Measurements from ENCODE around the gene FGD5. TPM values are rescaled to one million over a fixed set of nuclear protein-coding genes. Genes with fewer than 3 reads are reported as not detected.

FGD5 gene
- total and polyA plus RNA-seq, 8 donors = 25.4 to 49.4 (median 41.7) TPM

DNA sequence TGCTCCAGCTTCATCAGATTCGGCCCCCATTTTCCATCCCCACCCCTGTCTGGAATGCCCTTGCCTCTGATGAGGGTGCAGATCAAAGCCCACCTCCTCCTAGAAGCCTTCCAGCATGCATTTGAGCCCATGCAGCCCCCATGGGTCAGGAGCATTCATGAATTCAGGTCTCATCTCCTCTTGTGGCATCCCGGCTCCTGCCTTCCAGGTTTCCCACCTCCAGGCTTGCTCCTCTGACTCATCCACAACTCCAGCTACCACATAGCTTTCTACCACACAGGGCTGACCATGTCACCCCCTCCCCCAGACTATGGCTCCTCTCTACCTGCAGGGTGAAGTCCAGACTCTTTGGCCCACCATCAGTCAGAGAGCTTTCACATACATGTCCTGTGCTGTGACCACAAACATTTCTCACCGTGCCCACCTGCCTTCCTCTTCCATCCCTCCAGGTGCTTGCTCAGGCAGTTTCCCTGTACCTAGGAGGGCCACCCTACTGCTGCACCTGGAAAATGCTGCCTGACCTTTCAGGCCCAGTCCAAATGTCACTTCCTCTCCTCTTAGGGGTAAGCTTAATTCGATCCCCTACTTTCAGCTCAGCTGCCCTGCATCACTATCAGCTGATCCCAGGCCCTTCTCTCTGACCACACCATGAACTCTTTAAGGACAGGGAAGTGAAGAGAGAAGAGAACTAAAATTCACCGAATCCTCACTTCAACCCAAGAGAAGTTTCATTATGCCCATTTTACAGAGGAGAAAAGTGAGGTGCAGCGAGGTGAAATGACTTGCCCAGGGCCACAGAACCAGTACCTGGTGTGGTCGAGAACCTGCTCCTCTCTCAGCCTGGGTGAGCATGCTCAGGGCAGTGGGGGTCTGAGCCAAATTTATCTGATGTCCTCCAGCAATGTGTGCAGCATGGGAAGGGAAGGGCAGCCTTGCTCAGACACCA is 13.7 kb upstream of the FGD5 start:
- H3K4me1 ChIP-seq = peaks cover 0 to 36% of the 10 kb centered on the region in 2 donors
- DNase-seq (no peak), ATAC-seq (no peak)
- H3K27me3 ChIP-seq = peaks cover 4 to 39% of the 10 kb centered on the region in 2 donors
- intact Hi-C loops (cut with DNase I) = no loop called here
- TF ChIP-seq CTCF (IDR thresholded peaks at IDR 0.05) = no peak
- H3K27ac ChIP-seq = peak overlapping the region; percentile 19 to 83
- no peaks in the 10 kb centered on the region for H3K9me3 ChIP-seq
- H3K36me3 ChIP-seq = no peaks in the 10 kb centered on the region
- no peak overlapping the region for H3K4me3 ChIP-seq

- H3K27ac ChIP-seq = peak overlapping the region in 1 of 2 donors; percentile 83
- ATAC-seq (no peak), DNase-seq (no peak)
- H3K36me3 ChIP-seq = no peaks in the 10 kb centered on the region
- intact Hi-C loops (cut with DNase I) = no loop called here
- H3K4me3 ChIP-seq = no peak overlapping the region
- peaks cover 0 to 38% of the 10 kb centered on the region in 2 donors for H3K4me1 ChIP-seq
- no peaks in the 10 kb centered on the region for H3K9me3 ChIP-seq
- no peak for TF ChIP-seq CTCF (IDR thresholded peaks at IDR 0.05)
- H3K27me3 ChIP-seq = peaks cover 4 to 46% of the 10 kb centered on the region in 2 donors
Measured at GRCh38 chr3:14805961-14806537, 12.7 kb upstream of the FGD5 start.

GRCh38 chr3:14806641-14807263 is 12.0 kb upstream of the FGD5 start:
- intact Hi-C loops (cut with DNase I) = no loop called here
- Histone ChIP-seq H3K27me3 (peaks cover 4 to 53% of the 10 kb centered on the region in 2 donors), H3K27ac (peak overlapping the region in 1 of 2 donors; percentile 35), H3K4me1 (peaks cover 0 to 38% of the 10 kb centered on the region in 2 donors), H3K4me3 (no peak overlapping the region), H3K36me3 (no peaks in the 10 kb centered on the region), H3K9me3 (no peaks in the 10 kb centered on the region)
- no peak for TF ChIP-seq CTCF (IDR thresholded peaks at IDR 0.05)
- ATAC-seq (peak; percentile 22), DNase-seq (no peak)

DNA sequence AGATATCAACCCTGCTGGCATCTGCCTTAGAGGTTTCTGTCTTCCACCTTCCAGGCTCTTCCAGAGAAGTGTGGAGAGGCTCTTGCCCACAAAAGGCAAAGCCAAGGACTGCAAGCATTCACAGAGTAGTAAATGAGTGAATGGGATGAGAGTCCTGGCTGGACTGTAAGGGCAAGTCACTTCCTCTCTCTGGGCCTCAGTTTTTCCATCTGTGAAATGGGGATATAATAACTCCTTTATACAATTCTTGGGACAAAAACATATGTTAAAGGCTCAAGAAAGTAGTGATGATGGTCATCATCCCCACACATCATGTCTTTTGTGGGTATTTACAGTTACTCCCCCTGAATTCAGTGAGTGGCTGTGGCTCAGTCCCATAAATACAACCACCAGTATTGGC is 10.7 kb upstream of the FGD5 start:
- no peak for ATAC-seq
- Histone ChIP-seq H3K27me3 (peaks cover 4 to 65% of the 10 kb centered on the region in 2 donors), H3K9me3 (no peaks in the 10 kb centered on the region), H3K27ac (peak overlapping the region in 1 of 2 donors; percentile 35), H3K4me3 (no peak overlapping the region), H3K4me1 (peaks cover 0 to 38% of the 10 kb centered on the region in 2 donors), H3K36me3 (no peaks in the 10 kb centered on the region)
- TF ChIP-seq CTCF (IDR thresholded peaks at IDR 0.05) = no peak
- no peak for DNase-seq
- intact Hi-C loops (cut with DNase I) = no loop called here
